T follicular helper cell (primary cell): ENCODE measurements around the gene PARP15.
"Not testable (repeated sequence)": the region's sequence is repeated elsewhere in the genome, so short reads cannot be mapped to it uniquely, and the experiment has no call there.

Experiments
- DNase-seq: peaks from one replicate; pipeline ENCODE4 v3.0.0-alpha.2; 2020; ENCODE audit warnings: low read depth

Gene PARP15

DNA sequence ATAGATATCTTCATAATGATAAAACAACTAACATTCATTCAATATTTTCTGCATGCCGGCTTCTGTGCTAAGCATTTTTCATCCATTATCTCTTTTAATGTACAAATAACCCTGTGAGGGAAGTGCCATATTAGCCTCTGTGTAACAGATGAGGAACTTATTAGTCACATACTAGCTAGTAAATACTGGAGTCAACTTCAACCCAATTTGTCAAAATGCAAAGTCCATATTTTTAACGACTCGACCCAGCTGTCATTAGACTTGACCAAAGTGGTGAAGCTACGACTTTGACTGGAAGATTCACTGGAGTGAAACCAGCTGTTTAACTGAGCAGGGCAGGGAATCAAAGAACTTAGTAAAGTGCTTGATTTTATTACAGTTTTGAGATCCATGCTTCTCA lies 41.6 kb downstream of the PARP15 start:
- DNase-seq = no peak

DNA sequence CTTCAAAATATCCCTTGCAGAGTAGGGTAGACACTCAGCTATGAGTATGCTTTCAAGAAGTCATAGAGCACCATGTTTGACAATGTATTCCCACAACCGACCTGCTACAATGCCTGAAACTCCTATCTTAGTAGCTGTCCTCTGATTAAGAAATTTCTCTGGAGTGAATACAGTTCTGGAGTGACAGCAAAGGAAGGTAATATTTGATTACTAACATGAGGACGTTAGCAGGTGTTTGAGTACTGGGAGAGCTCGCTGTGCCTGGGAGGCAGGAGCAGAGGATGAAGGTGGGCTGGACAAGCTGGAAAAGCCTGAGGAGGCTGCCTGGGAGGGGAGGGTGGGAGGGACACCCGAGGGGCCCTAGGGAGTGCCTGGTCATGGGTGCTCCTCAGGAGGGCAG lies 42.9 kb downstream of the PARP15 start:
- no peak for DNase-seq

DNA sequence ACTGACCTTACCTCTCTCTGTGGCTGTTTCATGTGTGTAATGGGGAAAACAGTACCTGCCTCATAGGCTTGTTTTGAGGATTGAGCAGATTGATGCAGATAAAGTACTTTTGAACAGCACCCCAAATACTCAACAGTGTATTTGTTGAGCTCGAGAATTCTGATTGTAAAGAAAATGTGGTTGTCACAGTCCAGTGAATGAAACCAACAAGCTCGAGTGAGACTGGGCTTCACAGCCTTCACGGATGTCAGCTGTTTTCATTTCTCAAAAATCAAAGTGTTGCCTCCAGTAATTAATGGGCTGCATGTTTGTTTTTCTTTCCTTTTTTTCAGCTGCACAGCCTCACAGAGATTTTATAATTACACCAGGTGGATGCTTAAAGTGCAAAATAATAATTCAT lies 43.7 kb downstream of the PARP15 start:
- DNase-seq = no peak

DNA sequence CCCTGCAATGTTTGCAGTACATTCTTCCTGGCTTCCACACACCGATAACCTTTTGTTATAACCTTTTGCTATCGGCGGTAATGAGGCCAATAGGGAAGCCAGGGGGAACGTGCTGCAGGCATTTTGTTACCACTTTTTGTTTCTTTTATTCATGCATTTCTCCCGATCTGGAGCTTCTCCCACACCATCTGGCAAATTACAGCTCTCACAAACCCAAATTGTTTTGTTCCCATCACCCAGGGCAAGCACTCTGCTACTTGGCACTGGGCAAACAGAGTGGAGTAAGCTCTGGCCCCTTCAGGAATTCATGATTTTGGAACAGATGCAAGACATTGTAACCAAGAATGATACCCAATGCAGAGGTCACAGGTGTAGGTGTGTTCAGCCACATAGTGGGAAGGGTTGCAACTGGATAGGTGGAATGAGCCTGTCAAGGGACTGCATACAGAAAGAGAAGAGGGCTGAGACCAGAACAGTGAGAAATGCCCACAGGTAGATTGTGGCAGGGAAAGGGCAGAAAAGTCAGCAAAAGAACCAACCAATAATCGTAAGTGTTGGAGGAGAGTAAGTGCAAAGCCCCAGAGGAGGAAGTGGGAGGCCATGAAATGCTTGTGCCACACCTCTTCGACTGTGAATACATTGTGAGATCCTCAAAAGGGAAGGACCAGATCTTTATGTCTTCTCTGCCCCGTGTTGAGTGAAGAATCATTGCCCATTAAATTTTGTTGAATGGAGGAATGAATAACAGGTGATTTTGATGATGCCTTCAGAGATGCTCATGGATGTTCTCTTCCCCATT lies 45.8 kb downstream of the PARP15 start:
- no peak for DNase-seq

DNA sequence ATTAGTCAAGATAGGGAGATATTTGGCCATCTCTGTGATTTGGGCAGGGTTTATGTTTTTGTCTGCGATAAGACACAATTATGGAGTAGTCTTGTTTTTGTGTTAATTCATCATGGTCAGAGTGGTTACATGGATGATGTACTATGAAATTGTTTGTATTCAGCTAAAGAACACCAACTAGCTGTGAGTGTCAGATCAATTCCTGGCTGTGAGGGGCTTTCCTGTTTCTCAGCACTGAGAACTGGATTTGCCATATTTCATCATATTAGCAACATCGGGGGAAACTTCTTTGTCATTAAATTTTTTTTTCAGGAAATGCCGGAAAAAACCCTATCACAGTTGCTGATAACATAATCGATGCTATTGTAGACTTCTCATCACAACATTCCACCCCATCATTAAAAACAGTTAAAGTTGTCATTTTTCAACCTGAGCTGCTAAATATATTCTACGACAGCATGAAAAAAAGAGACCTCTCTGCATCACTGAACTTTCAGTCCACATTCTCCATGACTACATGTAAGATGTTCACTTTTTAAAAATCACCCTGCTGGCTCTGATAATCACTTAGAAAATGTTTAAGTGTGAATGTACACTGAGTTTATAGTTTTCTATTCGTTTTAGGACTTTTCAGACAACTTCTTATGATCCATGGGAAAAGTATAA lies 49.2 kb downstream of the PARP15 start:
- no peak for DNase-seq

DNA sequence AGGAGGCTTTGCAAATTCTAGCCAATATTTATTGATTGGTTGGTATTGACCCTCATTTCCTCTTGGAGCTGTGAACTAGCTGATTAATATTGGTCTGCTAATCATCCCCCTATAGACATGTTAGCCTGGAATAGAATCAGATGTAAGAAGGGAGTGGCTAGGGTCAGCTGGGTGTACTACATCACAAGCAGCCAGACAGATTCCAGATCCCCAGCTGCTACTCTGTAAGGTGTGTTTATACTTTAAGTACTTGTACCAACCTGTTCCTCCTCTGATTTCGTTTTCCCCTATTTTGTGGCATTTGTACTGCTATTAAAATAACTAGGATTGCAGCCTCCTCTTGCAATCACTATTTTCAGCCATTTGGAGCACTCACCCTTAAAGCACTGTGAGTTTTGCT lies 49.9 kb downstream of the PARP15 start:
- DNase-seq = no peak

DNA sequence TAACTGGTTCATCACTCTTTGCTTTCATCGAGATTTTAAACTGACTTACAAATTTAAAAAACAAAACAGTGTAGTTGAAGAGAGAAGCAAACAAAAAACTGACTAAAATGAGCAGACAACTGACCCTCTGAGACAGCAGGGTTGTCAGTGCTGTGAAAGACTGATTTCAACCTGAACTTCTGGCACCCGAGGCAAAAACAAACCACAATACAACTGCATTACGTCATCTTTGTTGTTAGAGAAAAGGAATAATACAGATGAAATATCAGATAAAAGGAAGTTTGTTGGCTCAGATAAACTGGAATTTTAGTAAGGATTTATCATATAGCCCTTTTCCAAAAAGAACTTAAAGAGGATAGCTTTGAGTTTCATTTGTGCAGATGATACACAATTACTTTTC lies 51.1 kb downstream of the PARP15 start:
- DNase-seq = no peak

DNA sequence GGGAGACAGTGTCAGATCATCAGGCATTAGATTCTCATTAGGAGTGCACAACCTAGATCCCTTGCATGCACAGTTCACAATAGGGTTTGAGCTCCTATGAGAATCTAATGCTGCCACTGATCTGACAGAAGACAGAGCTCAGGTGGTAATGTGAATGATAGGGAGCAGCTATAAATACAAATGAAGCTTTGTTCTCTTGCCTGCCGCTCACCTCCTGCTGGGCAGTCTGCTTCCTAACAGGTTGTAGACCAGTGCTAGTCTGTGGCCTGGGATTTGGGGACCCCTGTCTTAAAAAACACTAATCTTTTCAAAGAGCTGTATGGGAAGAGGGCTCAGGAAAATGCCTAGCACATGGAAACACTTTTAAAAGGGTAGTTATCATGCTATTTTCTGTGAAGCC lies 52.3 kb downstream of the PARP15 start:
- DNase-seq = no peak

DNA sequence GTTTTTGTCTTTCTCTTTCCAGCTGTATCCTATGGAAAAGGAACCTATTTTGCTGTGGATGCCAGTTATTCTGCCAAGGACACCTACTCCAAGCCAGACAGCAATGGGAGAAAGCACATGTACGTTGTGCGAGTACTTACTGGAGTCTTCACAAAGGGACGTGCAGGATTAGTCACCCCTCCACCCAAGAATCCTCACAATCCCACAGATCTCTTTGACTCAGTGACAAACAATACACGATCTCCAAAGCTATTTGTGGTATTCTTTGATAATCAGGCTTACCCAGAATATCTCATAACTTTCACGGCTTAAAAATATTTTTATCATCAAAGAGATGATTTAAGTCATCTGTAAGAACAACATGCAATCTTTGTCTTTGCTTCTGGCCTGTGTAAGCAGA lies 58.3 kb downstream of the PARP15 start:
- no peak for DNase-seq

DNA sequence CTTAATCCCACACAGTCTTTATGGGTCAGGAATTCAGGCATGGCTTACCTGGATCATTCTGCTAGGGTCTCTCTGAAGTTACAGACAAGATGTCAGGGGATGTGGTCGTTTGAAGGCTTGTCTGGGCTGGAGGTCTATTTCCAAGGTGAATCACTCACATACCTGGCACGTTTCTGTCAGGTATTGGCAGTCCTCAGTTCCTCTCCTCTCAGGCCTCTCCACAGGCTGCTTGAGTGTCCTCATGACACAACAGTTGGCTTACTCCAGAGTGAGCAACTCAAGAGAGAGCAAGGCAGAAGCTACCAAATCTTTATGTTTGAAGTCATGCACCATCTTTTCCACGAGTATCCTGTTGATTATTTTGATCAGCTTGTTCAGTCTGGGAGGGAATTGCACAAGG lies 59.2 kb downstream of the PARP15 start:
- DNase-seq = no peak

DNA sequence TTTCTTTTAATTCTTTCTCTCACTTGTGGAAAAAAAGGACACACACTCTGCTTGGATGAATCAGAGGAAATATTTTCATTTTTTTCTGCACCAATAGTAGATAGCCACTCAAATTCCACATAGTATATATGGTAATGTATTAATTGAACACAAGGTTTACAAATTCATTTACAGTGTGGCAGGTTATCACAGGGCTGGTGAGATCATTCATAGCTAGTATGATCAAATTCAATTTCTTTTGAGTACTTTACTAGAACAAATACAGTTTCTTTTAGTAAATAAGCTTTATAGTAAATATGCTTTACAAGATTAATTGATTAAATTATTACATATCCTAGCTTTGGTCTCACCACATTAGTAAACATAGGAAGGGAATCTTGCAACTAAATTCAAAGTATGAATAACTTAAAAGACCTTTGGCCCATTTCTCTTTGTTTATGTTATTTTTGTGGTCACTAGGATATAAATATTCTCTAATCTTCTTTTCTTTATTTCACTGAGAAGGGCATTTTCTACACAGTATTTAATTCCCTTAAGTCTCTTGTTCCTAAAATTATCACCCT lies 63.1 kb downstream of the PARP15 start:
- no peak for DNase-seq

DNA sequence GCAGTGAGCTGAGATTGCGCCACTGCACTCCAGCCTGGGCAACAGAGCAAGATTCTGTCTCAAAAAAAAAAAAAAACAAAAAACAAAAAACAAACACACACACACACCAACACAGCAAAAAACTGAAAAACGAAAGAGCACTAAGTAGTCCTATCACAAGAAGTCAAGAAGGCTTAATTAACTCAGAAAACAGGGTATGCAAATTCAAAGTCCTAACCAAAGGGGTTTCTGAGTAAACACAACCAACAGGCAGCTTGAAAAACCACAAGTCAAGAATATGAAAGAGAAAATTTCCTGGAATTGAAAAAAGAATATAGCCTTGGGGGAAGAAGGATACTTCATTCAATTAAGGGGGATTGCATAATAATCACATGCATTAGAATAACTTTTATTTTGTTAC lies 65.5 kb downstream of the PARP15 start:
- DNase-seq = no peak

DNA sequence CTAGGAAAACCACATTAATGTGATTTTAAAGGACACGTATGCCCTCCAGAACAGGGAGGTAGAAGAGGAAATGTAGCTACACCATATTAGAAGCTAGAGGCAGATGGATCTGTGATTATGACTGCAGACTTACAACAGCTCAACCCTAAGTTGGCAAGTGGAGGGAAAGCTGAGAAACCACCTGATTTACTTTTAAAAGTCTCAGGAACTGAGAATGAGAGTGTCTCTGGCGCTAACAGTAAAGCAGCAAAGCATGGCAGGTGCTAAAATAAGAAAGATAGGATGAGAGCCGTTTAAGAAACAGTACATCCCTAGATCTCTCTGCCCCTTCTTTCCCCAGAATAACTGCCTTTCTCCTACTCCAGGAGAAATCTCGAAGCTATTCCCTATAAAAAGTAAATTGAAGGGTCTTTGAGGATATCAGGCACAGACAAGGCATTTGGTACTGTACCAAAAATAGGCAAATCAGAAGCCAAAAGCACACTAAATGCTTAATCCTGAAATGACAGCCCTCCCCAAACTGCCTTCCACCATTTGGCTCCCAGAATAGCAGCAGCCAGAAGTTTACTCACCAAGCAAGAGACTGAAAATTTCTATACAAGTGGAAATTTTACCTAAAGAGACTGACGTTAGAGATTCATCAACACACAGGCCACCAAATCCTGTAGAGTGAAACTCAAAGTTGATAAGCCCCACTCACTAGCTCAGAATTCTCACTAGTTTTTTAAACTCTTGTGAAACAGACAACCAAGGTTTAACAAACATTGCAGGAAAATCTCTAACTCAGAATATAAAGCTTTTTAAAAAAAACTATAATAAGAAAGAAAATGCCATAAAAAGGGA lies 68.9 kb downstream of the PARP15 start:
- no peak for DNase-seq

DNA sequence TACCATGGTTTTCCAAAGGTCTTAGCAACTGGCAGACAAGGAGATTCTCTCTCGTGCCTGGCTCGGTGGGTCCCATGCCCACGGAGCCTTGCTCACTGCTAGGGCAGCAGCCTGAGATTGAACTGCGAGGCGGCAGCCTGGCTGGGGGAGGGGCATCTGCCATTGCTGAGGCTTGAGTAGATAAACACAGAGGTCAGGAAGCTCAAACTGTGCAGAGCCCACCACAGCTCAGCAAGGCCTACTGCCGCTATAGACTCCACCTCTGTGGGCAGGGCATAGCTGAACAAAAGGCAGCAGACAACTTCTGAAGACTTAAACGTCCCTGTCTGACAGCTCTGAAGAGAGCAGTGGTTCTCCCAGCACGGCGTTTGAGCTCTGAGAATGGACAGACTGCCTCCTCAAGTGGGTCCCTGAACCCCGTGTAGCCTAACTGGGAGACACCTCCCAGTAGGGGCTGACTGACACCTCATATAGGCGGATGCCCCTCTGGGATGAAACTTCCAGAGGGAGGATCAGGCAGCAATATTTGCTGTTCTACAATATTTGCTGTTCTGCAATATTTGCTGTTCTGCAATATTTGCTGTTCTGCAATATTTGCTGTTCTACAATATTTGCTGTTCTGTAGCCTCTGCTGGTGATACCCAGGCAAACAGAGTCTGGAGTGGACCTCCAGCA lies 73.9 kb downstream of the PARP15 start:
- DNase-seq = not testable (repeated sequence)

DNA sequence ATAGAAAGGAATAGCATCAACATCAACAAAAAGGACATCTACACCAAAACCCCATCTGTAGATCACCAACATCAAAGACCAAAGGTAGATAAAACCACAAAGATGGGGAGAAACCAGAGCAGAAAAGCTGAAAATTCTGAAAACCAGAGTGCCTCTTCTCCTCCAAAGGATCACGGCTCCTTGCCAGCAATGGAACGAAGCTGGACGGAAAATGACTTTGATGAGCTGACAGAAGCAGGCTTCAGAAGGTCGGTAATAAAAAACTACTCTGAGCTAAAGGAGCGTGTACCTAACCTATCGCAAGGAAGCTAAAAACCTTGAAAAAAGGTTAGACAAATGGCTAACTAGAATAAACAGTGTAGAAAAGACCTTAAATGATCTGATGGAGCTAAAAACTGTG lies 74.5 kb downstream of the PARP15 start:
- DNase-seq = not testable (repeated sequence)

DNA sequence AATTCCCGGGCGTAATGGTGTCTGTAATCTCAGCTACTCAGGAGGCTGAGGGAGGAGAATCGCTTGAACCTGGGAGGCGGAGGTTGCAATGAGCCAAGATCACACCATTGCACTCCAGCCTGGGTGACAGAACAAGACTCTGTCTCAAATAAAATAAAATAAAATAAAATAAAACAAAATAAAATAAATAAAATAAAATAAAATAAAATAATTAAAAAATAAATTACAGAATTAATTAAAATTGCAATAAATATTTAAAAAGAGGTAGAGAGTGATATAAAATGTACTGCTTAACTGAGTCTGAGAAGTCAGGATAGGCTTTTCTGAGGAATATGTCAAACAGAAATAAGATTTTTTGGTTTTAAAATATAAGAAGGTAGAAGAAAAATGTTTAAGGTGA lies 80.9 kb downstream of the PARP15 start:
- not testable (repeated sequence) for DNase-seq

DNA sequence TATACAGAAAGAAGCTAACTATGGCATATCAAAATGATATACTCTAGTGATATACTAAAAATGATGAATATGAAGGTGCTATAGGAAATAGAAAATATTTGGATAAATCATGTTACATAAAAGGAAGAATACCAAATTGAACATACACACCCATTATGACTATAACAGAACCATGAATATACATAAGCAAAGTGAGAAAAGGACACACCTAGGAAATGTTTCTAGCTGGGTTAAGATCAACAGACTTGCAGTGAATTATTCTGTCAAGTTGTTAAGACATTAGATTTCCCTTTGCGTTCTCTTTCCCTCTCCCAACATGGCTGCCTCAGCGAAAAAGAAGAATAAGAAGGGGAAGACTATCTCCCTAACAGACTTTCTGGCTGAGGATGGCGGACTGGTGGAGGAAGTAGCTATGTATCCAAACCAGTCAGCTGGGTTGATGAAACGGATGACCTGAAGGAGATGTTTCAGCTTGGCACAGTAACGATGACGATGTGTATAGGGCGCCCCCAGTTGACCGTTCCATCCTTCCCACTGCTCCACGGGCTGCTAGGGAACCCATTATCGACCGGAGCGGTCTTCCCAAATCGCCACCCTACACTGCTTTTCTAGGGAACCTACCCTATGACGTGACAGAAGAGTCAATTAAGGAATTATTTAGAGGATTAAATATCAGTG lies 83.0 kb downstream of the PARP15 start:
- no peak for DNase-seq

DNA sequence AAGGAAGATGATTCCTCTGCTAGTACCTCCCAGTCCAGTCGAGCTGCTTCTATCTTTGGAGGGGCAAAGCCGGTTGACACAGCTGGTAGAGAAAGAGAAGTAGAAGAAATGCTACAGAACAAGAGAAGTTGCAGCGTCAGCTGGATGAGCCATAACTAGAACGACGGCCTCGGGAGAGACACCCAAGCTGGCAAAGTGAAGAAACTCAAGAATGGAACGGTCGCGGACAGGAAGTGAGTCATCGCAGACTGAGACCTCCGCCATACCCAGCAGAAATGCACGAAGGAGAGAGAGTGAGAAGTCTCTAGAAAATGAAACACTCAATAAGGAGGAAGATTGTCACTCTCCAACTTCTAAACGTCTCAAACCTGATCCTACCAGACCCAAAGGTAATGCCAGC lies 84.2 kb downstream of the PARP15 start:
- DNase-seq = no peak

DNA sequence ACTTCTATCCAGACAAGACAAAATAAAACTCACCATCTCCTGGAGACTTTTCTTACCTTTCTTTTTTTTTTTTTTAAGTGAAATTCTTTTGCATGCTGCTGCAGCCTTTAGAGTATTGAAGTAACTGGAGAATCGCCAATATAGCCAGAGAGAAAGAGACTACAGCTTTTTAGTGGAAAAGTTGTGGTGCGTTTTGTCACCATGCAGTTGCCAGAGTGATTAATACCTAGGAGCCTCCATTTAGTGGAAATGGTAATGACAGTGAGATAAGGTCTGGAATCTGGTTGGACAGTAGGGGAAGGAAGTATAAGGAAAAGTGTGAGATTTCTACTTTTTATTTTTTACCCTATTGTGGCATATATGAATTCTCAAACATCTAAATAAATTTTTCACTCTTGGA lies 85.1 kb downstream of the PARP15 start:
- no peak for DNase-seq

DNA sequence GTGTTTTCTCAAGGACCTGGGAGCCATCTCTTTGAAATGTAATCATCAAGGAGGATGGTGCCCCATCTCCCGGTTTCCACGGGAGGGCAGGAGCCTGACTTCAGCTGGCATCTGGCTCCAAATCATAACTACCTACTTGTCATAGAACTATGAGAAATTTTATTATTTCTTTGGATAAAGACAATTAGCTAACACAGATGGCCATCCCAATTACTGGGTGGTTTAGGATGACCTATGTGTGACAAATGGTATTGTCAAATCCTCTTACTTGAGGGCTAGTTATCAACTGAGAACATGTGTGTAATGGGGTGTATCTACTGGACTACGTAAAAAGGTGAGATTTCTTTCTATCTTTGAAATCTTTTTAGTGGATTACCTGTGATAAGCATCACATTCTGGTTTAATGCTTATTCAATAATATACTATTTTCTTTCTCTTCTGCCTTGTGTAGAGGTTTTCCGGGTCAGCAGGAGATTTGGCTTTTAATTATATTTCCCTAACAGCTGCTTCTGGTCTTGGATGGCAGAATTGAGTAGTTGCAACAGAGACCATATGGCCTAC lies 87.9 kb downstream of the PARP15 start:
- no peak for DNase-seq

DNA sequence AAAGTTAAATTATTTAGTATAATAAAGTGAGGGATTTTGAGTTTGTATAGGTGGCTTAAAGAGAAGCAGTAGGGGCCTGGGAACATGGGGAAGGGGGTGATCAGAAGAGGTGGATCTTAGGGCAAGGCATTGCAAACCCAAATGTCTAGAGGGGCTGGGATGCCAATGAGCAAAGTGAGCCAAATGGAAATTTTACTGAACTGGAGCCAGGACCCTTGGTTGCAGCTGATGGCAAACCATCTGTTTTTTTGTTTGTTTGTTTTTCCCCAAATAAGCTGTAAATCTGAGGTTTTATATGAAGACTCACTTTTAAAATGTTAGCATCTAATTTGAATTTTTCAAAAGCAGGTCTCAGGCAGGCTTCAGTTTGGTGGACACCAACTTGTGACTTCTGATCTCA lies 88.4 kb downstream of the PARP15 start:
- DNase-seq = no peak
